Pancreas (tissue), 10 donors: ENCODE results near the gene SLC7A11. TPM values are rescaled to one million over a fixed set of nuclear protein-coding genes. Genes with fewer than 3 reads are reported as not detected.
A peak's percentile ranks its signal among the peaks of the same experiment; 100 is the strongest.

Experiments
- ATAC-seq, 4 donors: fragments of 200-7000 bp; cut with Tn5 transposase; one replicate each; pipeline versions ENCODE4 v1.8.0 to v1.9.1; 2020; ENCODE audit warnings: mild to moderate bottlenecking in 4 of 4, moderate library complexity in 4 of 4
- DNase-seq, 6 donors: peaks; one replicate each; pipeline ENCODE4 v3.0.0-alpha.2; 2020
- FAIRE-seq: peaks from 2 replicates; lab custom pipeline; 2012; peaks lifted over from hg19 to GRCh38; lab: Jason Lieb, UNC
- H3K27ac ChIP-seq, 4 donors: fragments of 200-600 bp; sonication (generic); 1 replicate in 3 of 4; 2 replicates in 1 of 4; pipeline versions ENCODE4 v1.5.0 to v1.8.0; 2020
- H3K27me3 ChIP-seq, 4 donors: fragments of 200-600 bp; one replicate each; pipeline ENCODE4 v1.8.0; 2021
- H3K36me3 ChIP-seq, 3 donors: fragments of 200-600 bp; sonication (generic) in 1 of 3; one replicate each; pipeline versions ENCODE4 v1.5.0 to v1.8.0; 2020 to 2021
- H3K4me1 ChIP-seq, 3 donors: fragments of 200-600 bp; one replicate each; pipeline ENCODE4 v1.8.0; 2021
- H3K4me3 ChIP-seq, 4 donors: fragments of 200-600 bp; sonication (generic) in 2 of 4; one replicate each; pipeline versions ENCODE4 v1.5.0 to v1.8.0; 2020 to 2021
- H3K9me3 ChIP-seq, 4 donors: fragments of 200-600 bp; one replicate each; pipeline ENCODE4 v1.8.0; 2021
- WGBS, 2 donors: extraction: QIAGEN DNeasy Blood & Tissue Kit; methylation state at CpG; one replicate each; pipeline ENCODE4 v1.1.7; 2013; 5-methylcytosine and 5-hydroxymethylcytosine counted together
- intact Hi-C, 3 donors: fragments of 100-400 bp; cut with DNase I; formaldehyde crosslinking; loops; one replicate each; pipeline versions ENCODE4 v1.11.1 to v1.14.2; 2022
- polyA plus RNA-seq, 2 donors: library from polyadenylated mRNA; stranded (reverse); fragments of 200-250 nt; gene quantifications; one replicate each; pipeline ENCODE4 v1.2.3, GENCODE V29; 2013
- total RNA-seq, 6 donors: library from RNA; stranded (reverse); fragmentation: NEBNext Ultra II Directional in 4 of 6; extraction: Animal tissue kit (Norgen Biotek cat#: 25700) in 4 of 6; gene quantifications; one replicate each; pipeline versions ENCODE4 v1.2.1 to v1.2.4, GENCODE V29; 2021 to 2023
- TF ChIP-seq, protein P1 (sequence below), 4 donors: fragments of 200-600 bp; sonication (generic) in 3 of 4; IDR thresholded peaks; one replicate each; pipeline versions ENCODE4 v1.5.0 to v1.8.0; 2021; ENCODE audit warnings: antibody characterized with exemption in 4 of 4
- donor health status: healthy with polysubstance abuse.
- donor health status: DM: no; HTN: no; CAD: no; lungs with moderate emphysema.
- donor health status: DM: no; HTN: no; CAD: no.
- donor health status: control.
- donor health status: control.
- donor health status: Bipolar disorder and iron deficiency.
- donor health status: DM: yes; HTN: yes; CAD: no.
- donor health status: DM: no; HTN: no; CAD: no.
- donor health status: DM: no; HTN: no; CAD: no.
- donor health status: DM: yes; HTN: yes; CAD: no.

SLC7A11 gene
- total and polyA plus RNA-seq, 8 donors: 0.42 to 9.1 (median 1.3) TPM

DNA sequence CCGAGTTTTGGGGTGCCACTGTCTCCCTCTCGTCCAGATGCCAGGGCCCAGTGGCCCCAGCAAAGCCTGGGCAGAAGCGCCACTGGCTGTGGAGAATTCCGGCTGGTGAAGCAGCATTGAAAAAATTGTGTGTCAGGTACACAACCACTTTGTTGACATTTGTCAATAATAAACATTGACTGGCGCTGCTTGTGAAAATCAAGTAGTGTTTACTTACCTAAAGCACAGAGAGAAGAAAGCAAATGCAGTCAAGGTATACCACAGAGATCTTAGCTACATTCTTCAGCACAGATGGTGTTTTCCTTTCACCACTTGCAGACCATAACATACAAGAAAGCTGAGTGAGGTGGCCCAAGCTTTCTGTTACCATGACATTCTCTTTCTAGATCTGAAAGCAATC lies 14.5 kb upstream of the SLC7A11 start:
- 79% methylated on average over 5 of the region's 5 CpGs for WGBS, 2 donors
- Histone ChIP-seq H3K27me3 (peaks cover 0 to 3% (median 0%) of the 10 kb centered on the region in 4 donors), H3K36me3 (no peaks in the 10 kb centered on the region), H3K27ac (no peak overlapping the region), H3K4me3 (no peak overlapping the region), H3K4me1 (no peaks in the 10 kb centered on the region), H3K9me3 (no peaks in the 10 kb centered on the region)
- FAIRE-seq: no peak
- no peak for ATAC-seq
- intact Hi-C loops: no loop called here
- DNase-seq: no peak
- TF ChIP-seq, protein P1, sequence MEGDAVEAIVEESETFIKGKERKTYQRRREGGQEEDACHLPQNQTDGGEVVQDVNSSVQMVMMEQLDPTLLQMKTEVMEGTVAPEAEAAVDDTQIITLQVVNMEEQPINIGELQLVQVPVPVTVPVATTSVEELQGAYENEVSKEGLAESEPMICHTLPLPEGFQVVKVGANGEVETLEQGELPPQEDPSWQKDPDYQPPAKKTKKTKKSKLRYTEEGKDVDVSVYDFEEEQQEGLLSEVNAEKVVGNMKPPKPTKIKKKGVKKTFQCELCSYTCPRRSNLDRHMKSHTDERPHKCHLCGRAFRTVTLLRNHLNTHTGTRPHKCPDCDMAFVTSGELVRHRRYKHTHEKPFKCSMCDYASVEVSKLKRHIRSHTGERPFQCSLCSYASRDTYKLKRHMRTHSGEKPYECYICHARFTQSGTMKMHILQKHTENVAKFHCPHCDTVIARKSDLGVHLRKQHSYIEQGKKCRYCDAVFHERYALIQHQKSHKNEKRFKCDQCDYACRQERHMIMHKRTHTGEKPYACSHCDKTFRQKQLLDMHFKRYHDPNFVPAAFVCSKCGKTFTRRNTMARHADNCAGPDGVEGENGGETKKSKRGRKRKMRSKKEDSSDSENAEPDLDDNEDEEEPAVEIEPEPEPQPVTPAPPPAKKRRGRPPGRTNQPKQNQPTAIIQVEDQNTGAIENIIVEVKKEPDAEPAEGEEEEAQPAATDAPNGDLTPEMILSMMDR (IDR thresholded peaks at IDR 0.05): no peak

DNA sequence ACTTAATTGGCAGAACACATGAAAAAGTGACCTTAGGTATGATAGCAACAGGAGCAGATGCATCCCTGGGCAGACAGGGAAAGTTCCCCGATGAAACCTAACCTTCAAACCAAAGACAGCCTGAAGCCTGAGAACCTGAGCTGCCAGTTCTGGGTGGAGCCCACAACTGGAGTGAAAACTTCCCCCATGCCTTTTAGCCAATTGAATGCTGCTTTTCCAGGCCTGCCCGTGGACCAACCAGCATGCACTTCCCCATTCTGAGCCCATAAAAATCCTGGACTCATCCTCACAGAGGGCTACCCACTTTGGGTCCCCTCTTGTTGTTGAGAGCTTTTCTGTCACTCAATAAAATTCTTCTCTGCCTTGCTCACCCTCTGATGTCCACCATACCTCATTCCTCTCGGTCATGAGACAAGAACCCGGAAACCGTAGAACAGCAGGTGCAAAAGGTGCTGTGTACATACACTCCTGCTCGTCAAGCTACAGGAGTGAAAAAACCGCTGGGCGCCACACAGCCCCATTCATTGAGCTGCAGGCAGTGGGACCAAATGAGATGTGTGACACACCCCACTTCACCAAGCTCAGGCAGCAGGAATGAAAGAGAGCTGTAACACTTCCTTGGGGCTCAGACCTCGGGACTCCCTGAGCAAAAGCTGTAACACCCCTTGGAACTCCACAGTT lies 13.9 kb upstream of the SLC7A11 start:
- TF ChIP-seq, protein P1 (IDR thresholded peaks at IDR 0.05): no peak
- 89 to 96% methylated on average over 9 of the region's 9 CpGs for WGBS, 2 donors
- Histone ChIP-seq H3K4me1 (no peaks in the 10 kb centered on the region), H3K36me3 (no peaks in the 10 kb centered on the region), H3K9me3 (no peaks in the 10 kb centered on the region), H3K27ac (no peak overlapping the region), H3K27me3 (peaks cover 0 to 3% (median 0%) of the 10 kb centered on the region in 4 donors), H3K4me3 (no peak overlapping the region)
- FAIRE-seq (no peak), ATAC-seq (no peak), DNase-seq (peak in 1 of 6 donors; percentile 14)
- intact Hi-C loops: no loop called here

- Histone ChIP-seq H3K27me3 (peaks cover 0 to 3% (median 0%) of the 10 kb centered on the region in 4 donors), H3K9me3 (no peaks in the 10 kb centered on the region), H3K4me1 (no peaks in the 10 kb centered on the region), H3K36me3 (no peaks in the 10 kb centered on the region), H3K27ac (no peak overlapping the region), H3K4me3 (no peak overlapping the region)
- intact Hi-C loops: no loop called here
- WGBS, 2 donors: 77 to 84% methylated on average over 2 of the region's 2 CpGs
- FAIRE-seq (no peak), ATAC-seq (no peak), DNase-seq (no peak)
- TF ChIP-seq, protein P1 (IDR thresholded peaks at IDR 0.05): no peak
Observed at GRCh38 chr4:138252551-138252950, 10.4 kb upstream of the SLC7A11 start.

- FAIRE-seq (no peak), DNase-seq (no peak), ATAC-seq (no peak)
- 91 to 96% methylated on average over 5 of the region's 5 CpGs for WGBS, 2 donors
- Histone ChIP-seq H3K9me3 (no peaks in the 10 kb centered on the region), H3K27me3 (peaks cover 0 to 3% (median 0%) of the 10 kb centered on the region in 4 donors), H3K4me1 (no peaks in the 10 kb centered on the region), H3K27ac (no peak overlapping the region), H3K36me3 (no peaks in the 10 kb centered on the region), H3K4me3 (no peak overlapping the region)
- intact Hi-C loops: no loop called here
- TF ChIP-seq, protein P1 (IDR thresholded peaks at IDR 0.05): no peak
Observed at GRCh38 chr4:138251938-138252337, 9.8 kb upstream of the SLC7A11 start.

GRCh38 chr4:138249132-138249531 lies 7.0 kb upstream of the SLC7A11 start:
- TF ChIP-seq, protein P1 (IDR thresholded peaks at IDR 0.05): no peak
- intact Hi-C loops: no loop called here
- FAIRE-seq: no peak
- ATAC-seq: no peak
- Histone ChIP-seq H3K27me3 (peaks cover 0 to 3% (median 0%) of the 10 kb centered on the region in 4 donors), H3K4me3 (no peak overlapping the region), H3K9me3 (no peaks in the 10 kb centered on the region), H3K4me1 (no peaks in the 10 kb centered on the region), H3K27ac (no peak overlapping the region), H3K36me3 (no peaks in the 10 kb centered on the region)
- WGBS, 2 donors: 67 to 84% methylated on average over 2 of the region's 2 CpGs
- no peak for DNase-seq
